CD4-positive, alpha-beta T cell treated with Interleukin-2 at 100 ng/mL for 4 hours (primary cell): ENCODE results near the gene TCN2.
"Not testable (repeated sequence)": the region's sequence is repeated elsewhere in the genome, so short reads cannot be mapped to it uniquely, and the experiment has no call there.

Experiments
- DNase-seq: peaks from one replicate; pipeline ENCODE4 v3.0.0-alpha.2; 2020; ENCODE audit warnings: low spot score

TCN2 gene

DNA sequence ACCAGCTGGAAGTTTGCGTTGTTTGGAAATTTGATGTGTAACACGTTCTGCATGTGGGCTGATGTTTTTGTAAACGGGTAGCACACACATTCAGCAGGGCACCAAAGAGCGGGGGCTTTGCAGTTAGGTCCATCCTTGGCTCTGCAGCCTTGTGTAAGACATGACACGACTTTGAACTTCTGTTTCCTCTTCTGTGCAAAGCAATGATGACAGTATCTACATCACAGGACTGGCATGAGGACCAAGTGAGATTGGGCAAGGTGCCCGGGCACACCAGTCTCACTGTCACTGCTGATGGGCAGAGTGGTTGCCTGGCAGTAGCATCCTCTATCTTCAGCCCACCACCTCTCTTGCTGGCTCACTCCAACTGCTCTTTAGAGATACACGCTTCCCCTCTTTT, 3.3 kb downstream of the TCN2 start:
- no peak for DNase-seq

- DNase-seq: no peak
Observed at GRCh38 chr22:30611197-30611596, 4.2 kb downstream of the TCN2 start.

- no peak for DNase-seq
Observed at GRCh38 chr22:30612789-30613188, 5.8 kb downstream of the TCN2 start.

GRCh38 chr22:30614268-30614667, 7.3 kb downstream of the TCN2 start:
- no peak for DNase-seq

DNA sequence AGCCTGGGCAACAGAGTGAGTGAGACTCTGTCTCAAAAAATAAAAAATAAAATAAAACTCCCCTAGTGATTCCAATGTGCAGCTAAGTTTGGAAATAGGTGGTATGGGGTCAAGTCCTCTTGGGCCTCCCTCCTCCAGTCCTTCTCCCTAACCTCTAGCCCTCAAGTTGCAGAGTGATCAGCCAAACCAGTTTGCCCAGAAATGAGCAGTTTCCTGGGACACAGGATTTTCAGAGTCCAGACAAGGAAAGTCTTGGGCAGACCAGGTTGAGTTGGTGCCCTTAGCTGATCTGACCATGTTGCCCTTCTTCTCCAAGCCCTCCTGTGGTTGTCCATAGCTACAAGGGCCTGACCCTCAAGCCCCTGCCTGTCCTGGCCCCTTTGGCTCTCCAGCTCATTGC, 7.9 kb downstream of the TCN2 start:
- no peak for DNase-seq

- no peak for DNase-seq
Observed at GRCh38 chr22:30615543-30615954, 8.6 kb downstream of the TCN2 start.

DNA sequence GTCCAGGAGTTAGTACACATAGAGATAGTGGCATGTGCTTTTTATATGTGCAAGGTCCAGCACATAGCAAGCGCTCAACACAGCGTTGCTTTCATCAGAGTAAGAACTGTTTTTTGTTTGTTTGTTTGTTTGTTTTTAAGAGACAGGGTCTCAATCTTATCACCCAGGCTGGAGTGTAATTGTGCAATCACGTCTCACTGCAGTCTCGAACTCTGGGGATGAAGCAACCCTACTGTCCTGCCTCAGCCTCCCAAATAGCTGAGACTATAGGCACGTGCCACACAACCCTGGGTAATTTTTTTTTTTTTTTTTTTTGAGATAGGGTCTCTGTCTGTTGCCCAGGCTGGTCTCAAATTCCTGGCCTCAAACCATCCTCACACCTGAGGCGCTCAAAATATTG, 10.8 kb downstream of the TCN2 start:
- no peak for DNase-seq

GRCh38 chr22:30619909-30620308, 12.9 kb downstream of the TCN2 start:
- DNase-seq: not testable (repeated sequence)

DNA sequence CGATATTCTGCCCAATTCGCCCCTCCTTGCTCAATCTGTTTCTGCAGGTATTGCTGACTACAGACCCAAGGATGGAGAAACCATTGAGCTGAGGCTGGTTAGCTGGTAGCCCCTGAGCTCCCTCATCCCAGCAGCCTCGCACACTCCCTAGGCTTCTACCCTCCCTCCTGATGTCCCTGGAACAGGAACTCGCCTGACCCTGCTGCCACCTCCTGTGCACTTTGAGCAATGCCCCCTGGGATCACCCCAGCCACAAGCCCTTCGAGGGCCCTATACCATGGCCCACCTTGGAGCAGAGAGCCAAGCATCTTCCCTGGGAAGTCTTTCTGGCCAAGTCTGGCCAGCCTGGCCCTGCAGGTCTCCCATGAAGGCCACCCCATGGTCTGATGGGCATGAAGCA, 19.4 kb downstream of the TCN2 start:
- no peak for DNase-seq

DNA sequence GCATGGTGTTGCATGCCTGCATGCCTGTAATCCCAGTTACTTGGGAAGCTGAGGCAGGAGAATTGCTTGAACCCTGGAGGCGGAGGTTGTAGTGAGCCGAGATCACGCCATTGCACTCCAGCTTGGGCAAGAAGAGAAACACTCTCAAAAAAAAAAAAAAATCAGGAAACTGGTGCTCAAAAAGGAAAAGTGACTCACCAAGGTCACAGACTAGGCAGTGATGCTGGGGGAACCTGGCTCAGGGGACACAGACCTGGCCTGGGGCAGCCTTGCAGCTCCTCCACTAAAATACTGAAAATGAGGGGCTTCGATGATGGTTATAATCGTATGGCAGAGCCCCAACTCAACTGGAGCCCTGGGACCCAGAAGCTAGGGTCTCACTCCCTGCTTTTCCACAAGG, 20.5 kb downstream of the TCN2 start:
- DNase-seq: no peak

GRCh38 chr22:30628491-30628890, 21.5 kb downstream of the TCN2 start:
- no peak for DNase-seq

DNA sequence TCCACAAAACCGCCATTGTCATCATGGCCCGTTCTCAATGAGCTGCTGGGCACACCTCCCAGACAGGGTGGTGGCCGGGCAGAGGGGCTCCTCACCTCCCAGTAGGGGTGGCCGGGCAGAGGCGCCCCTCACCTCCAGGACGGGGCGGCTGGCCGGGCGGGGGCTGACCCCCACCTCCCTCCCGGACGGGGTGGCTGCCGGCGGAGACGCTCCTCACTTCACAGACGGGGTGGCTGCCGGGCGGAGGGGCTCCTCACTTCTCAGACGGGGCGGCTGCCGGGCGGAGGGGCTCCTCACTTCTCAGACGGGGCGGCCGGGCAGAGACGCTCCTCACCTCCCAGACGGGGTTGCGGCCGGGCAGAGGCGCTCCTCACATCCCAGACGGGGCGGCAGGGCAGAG, 24.5 kb downstream of the TCN2 start:
- not testable (repeated sequence) for DNase-seq

DNA sequence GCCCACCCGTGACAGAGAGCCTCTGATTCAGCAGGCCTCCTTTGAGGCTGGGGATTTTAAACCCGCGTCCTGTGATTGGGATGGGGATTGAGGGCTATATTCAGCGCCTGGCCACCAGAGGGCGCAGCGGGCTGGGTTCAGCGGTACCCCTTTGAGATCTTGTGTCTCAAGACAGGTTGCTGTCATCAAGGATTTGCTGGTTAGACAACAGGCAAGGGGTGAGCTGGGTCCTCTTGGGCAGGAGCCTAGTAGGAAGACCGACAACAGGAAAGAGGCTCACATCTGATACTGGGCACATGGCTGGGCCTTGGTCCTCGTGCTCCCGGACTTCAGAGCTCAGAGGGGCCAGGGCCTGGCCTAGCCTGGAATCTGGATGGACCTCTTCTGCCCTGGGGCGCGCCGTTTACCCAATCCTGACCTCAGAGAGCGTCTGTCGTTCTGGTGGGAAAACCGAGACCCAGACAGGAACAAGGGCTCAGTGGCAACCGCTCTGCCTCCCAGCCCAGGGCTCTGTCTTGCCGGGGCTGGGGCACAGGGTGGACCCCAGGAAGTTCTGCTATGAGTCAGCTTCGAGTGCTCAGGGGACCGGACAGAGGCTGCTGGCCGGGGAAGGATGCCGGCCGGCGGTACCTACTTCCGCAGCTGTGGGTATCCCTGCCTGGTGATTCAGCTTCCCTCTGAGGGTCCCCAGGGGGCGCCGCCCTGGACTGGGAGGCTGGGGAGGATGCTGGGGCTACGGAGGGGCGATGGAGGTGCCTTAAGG, 27.7 kb downstream of the TCN2 start:
- peak; percentile 91 for DNase-seq

DNA sequence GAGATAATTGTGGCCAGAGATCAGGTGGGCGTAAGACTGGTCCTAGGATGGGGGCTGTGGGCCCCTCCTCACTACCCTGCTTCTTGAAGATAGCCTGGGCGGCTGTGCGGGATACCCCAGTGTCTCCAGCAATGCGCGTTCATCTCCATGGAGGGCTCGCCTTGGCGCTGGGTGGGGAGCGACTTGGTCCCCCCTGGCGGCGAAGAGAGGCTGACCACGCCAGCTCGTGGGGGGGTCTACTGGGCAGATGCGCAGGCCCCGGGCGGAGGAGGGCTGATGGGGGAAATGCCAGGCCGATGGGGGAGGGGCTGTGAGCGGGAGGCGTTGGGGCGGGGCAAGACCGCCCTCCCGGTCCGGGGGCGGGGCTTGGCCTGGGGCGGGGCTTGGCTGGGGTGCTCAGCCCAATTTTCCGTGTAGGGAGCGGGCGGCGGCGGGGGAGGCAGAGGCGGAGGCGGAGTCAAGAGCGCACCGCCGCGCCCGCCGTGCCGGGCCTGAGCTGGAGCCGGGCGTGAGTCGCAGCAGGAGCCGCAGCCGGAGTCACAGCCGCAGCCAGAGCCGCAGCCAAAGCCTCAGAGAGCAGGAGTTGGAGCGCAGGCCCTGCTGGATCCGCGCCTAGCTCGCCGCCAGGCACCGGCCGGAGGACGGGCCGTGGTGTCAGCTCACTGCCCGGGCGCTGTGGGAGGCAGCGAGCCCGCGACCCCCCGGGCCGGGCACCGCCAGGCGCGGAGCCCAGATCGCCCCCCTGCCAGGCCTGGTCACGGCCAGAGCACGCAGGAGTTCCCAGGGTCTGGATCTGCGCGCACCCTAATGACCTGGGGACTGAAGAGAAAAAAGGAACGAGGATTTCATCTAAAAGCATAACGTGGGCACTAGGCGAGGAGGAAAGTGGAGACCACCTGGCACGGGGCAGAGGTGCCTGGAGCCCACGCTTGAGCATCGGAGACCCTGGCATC, 28.6 kb downstream of the TCN2 start, which contains the start of gene SLC35E4:
Gene SLC35E4, plus strand, starts transcription at position 509 of the 953 bp plus-strand sequence. CDS start 670 bp downstream, outside the sequence.
- peak; percentile 96 for DNase-seq

DNA sequence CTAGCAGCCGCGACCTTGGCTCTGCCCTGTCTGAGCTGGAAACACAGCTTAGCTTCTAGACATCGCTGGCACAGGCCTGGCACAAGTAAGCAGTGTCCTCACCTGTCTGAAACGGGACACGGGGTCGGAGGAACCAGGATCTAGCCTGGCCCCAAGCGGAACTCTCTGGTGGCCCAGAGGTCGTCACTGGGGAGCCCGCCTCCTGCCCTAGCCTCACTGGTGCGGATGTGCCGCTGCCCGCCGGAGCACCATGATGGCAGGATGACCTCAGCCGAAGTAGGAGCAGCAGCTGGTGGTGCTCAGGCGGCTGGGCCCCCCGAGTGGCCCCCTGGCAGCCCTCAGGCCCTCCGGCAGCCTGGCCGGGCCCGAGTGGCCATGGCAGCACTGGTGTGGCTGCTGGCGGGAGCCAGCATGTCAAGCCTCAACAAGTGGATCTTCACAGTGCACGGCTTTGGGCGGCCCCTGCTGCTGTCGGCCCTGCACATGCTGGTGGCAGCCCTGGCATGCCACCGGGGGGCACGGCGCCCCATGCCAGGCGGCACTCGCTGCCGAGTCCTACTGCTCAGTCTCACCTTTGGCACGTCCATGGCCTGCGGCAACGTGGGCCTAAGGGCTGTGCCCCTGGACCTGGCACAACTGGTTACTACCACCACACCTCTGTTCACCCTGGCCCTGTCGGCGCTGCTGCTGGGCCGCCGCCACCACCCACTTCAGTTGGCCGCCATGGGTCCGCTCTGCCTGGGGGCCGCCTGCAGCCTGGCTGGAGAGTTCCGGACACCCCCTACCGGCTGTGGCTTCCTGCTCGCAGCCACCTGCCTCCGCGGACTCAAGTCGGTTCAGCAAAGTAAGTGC, 29.5 kb downstream of the TCN2 start:
- DNase-seq: no peak

- DNase-seq: no peak
Observed at GRCh38 chr22:30637701-30638114, 30.7 kb downstream of the TCN2 start.

GRCh38 chr22:30640361-30640760, 33.4 kb downstream of the TCN2 start:
- no peak for DNase-seq

- no peak for DNase-seq
Observed at GRCh38 chr22:30640839-30641430, 34.0 kb downstream of the TCN2 start.

DNA sequence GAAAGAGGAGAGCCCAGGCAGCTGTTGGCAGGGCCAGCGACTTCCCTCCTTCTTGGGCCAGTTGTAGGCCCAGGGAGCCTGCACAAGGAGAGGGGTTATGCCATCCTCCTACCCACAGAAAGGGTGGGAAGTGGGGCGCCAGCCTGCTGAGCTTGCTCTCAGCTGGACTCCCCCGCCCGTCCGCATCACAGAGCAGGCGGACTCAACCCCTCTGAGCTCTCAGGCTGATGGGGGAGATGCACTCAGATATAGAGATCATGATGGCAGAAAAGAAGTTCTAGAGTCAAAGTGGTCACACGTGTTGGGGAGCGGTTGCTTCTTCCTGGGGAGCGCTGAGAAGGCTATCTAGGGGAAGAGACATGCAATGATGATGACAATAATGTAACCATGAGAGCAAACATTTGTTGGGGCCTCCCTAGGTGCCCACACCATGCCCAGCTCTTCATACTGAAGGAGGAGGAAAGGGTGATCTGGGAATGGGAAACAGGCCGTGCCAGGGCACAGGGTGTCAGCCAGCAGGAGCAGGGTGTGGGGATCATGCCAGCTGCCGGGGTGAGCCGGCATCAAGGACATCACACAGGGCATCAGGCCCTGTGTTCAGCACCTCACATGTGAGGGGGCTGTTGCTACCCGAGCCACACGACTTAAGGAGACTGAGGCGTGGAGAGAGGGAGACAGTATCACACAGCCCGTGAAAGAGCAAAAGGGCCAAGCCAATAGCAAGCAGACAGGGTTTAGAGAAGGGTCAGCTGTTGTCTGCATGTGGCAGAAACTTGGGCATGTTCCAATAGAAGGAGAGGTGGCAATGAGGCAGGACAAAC, 36.3 kb downstream of the TCN2 start:
- DNase-seq: no peak

GRCh38 chr22:30646518-30647160, 39.7 kb downstream of the TCN2 start:
- no peak for DNase-seq
